ENCODE data around the gene TMEM232. TPM values are rescaled to one million over a fixed set of nuclear protein-coding genes. Genes with fewer than 3 reads are reported as not detected.
"Not testable (repeated sequence)": the region's sequence is repeated elsewhere in the genome, so short reads cannot be mapped to it uniquely, and the experiment has no call there.

Gene TMEM232
- 0.13 and 0.26 TPM in 2 replicates for total RNA-seq

- DNase-seq (ENCODE audit: low read depth in 2 of 2) = peak; percentile 70 to 83
These were observed at the start of gene TMEM232 for GRCh38 chr5:110726249-110727024. TSS of gene TMEM232 (minus strand) at chr5:110726671. CDS start at chr5:110667352, 59,319 bp downstream.

GRCh38 chr5:110770286-110770685 is 43.8 kb upstream of the TMEM232 start:
- DNase-seq (ENCODE audit: low read depth in 2 of 2) = no peak

- peak in 1 of 2 donors; percentile 47 for DNase-seq (ENCODE audit: low read depth in 2 of 2)
These were observed 42.7 kb upstream of the TMEM232 start for GRCh38 chr5:110769000-110769681.

GRCh38 chr5:110768138-110768860 is 41.8 kb upstream of the TMEM232 start:
- no peak for DNase-seq (ENCODE audit: low read depth in 2 of 2)

GRCh38 chr5:110760158-110760557 is 33.7 kb upstream of the TMEM232 start:
- DNase-seq (ENCODE audit: low read depth in 2 of 2) = no peak

- DNase-seq (ENCODE audit: low read depth in 2 of 2) = peak; percentile 27 to 54
These were observed 30.8 kb upstream of the TMEM232 start for GRCh38 chr5:110757118-110757729.

- DNase-seq (ENCODE audit: low read depth in 2 of 2) = no peak
These were observed 27.7 kb upstream of the TMEM232 start for GRCh38 chr5:110754181-110754580.

GRCh38 chr5:110753600-110753999 is 27.1 kb upstream of the TMEM232 start:
- no peak for DNase-seq (ENCODE audit: low read depth in 2 of 2)

GRCh38 chr5:110752953-110753352 is 26.5 kb upstream of the TMEM232 start:
- no peak for DNase-seq (ENCODE audit: low read depth in 2 of 2)

GRCh38 chr5:110751902-110752762 is 25.7 kb upstream of the TMEM232 start:
- no peak for DNase-seq (ENCODE audit: low read depth in 2 of 2)

GRCh38 chr5:110738812-110739651 is 12.6 kb upstream of the TMEM232 start, which contains the start of gene SLC25A46:
TSS of gene SLC25A46 (plus strand) at chr5:110739007. CDS start at chr5:110739120, 113 bp downstream.
- peak; percentile 85 to 90 for DNase-seq (ENCODE audit: low read depth in 2 of 2)

GRCh38 chr5:110738503-110738811 is 12.0 kb upstream of the TMEM232 start:
- no peak for DNase-seq (ENCODE audit: low read depth in 2 of 2)

GRCh38 chr5:110736753-110737152 is 10.3 kb upstream of the TMEM232 start:
- no peak for DNase-seq (ENCODE audit: low read depth in 2 of 2)

GRCh38 chr5:110735556-110735955 is 9.1 kb upstream of the TMEM232 start:
- no peak for DNase-seq (ENCODE audit: low read depth in 2 of 2)

GRCh38 chr5:110734101-110734500 is 7.6 kb upstream of the TMEM232 start:
- DNase-seq (ENCODE audit: low read depth in 2 of 2) = no peak

- DNase-seq (ENCODE audit: low read depth in 2 of 2) = not testable (repeated sequence)
These were observed 5.0 kb upstream of the TMEM232 start for GRCh38 chr5:110731499-110731898.

- DNase-seq (ENCODE audit: low read depth in 2 of 2) = peak in 1 of 2 donors; percentile 6
These were observed 499 bp upstream of the TMEM232 start for GRCh38 chr5:110727025-110727314.

- DNase-seq (ENCODE audit: low read depth in 2 of 2) = no peak
These were observed 8.2 kb downstream of the TMEM232 start for GRCh38 chr5:110718311-110718710.

- DNase-seq (ENCODE audit: low read depth in 2 of 2) = no peak
These were observed 9.9 kb downstream of the TMEM232 start for GRCh38 chr5:110716247-110717245.

All from dermis microvascular lymphatic vessel endothelial cell (primary cell).